HG02571 (cell line): ENCODE results near the gene CTDSPL.

Experiments
- ATAC-seq: cut with Tn5 transposase; IDR thresholded peaks from one replicate; pipeline ENCODE4 v1.9.1; 2021; ENCODE audit warnings: mild to moderate bottlenecking, moderate library complexity; ENCODE audit not compliant: unreplicated experiment

Gene CTDSPL

GRCh38 chr3:37997791-37998370 is 136.2 kb downstream of the CTDSPL start:
- no peak for ATAC-seq

- ATAC-seq: no peak
These were observed 138.2 kb downstream of the CTDSPL start for GRCh38 chr3:37999836-38000235.

GRCh38 chr3:38000242-38000916 is 138.7 kb downstream of the CTDSPL start:
- ATAC-seq: no peak

- no peak for ATAC-seq
These were observed 139.3 kb downstream of the CTDSPL start for GRCh38 chr3:38000965-38001455.

GRCh38 chr3:38001456-38002081 is 139.9 kb downstream of the CTDSPL start:
- ATAC-seq: no peak

- ATAC-seq: no peak
These were observed 140.7 kb downstream of the CTDSPL start for GRCh38 chr3:38002291-38002876.

GRCh38 chr3:38002940-38003339 is 141.3 kb downstream of the CTDSPL start:
- ATAC-seq: no peak

GRCh38 chr3:38003371-38003816 is 141.7 kb downstream of the CTDSPL start:
- no peak for ATAC-seq

GRCh38 chr3:38003817-38004414 is 142.2 kb downstream of the CTDSPL start:
- no peak for ATAC-seq

GRCh38 chr3:38004415-38005075 is 142.9 kb downstream of the CTDSPL start:
- ATAC-seq: no peak

- ATAC-seq: no peak
These were observed 143.7 kb downstream of the CTDSPL start for GRCh38 chr3:38005076-38006020.

GRCh38 chr3:38006031-38006430 is 144.4 kb downstream of the CTDSPL start:
- ATAC-seq: no peak

GRCh38 chr3:38006445-38006995 is 144.8 kb downstream of the CTDSPL start:
- no peak for ATAC-seq

GRCh38 chr3:38007754-38008090 is 146.0 kb downstream of the CTDSPL start:
- ATAC-seq: no peak

- ATAC-seq: no peak
These were observed 146.6 kb downstream of the CTDSPL start for GRCh38 chr3:38008191-38008701.

- ATAC-seq: no peak
These were observed 147.4 kb downstream of the CTDSPL start for GRCh38 chr3:38008971-38009580.

- no peak for ATAC-seq
These were observed 148.3 kb downstream of the CTDSPL start for GRCh38 chr3:38009807-38010591.

GRCh38 chr3:38011111-38011510 is 149.4 kb downstream of the CTDSPL start:
- ATAC-seq: no peak
